GM12873 (cell line): ENCODE results near the gene QRFP.

Experiments
- CTCF ChIP-seq: IDR thresholded peaks from 2 replicates; pipeline ENCODE4 v1.5.1; 2012; ENCODE audit warnings: low read depth, mild to moderate bottlenecking, moderate library complexity, low read length, control low read depth; ENCODE audit not compliant: insufficient read depth; ENCODE audit errors: missing control alignments

The QRFP gene

DNA sequence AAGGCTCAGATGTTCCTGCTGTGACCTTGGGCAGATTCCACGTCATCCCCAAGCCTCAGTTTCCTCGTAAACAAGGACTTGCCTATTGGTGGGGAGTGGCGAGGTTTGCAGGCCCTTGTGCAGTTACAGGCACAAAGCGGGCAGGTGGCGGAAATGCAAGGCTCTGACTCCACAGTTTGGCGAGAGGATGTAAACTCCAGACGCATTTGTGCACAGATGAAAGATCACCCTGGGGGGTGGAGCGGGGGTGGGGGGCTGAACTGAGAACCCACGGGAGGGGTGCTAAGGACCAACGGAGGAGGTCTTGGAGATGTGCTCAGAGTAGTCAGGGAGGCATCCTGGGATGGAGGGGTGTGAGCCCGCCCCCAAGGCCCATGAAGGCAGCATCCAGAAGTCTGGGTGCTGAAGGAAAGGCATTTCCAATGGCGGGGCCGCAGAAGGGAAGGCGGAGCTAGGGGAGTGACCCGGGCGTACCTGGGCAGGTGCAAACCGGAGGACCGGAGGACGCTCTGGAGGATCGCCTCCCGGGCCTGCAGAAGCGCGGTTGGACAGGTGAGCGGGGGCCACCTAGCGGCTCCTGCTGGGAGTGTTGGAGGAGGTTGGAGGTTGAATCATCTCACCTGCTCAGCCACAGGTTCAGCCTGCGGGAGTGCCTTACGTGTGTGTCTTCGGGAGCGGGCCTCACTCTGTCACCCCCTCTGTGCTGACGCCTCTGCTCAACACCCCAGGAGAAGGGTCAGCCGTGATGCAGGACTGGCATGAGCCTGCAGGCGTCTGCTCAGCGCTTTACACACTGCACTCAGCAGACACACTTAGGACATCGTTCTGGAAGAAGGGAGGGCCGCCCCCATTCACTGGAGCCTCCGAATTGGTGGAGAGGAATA, 44.3 kb upstream of the QRFP start:
- TF ChIP-seq CTCF, result peak; percentile 97

- no peak for TF ChIP-seq CTCF
These were observed 43.5 kb upstream of the QRFP start for GRCh38 chr9:130940027-130940549.

- TF ChIP-seq CTCF, result no peak
These were observed 42.9 kb upstream of the QRFP start for GRCh38 chr9:130939405-130940026.

GRCh38 chr9:130938652-130939404, 42.2 kb upstream of the QRFP start, which contains the start of gene FIBCD1:
TSS of gene FIBCD1 (minus strand) at chr9:130939247. CDS start at chr9:130938607, 640 bp downstream.
- TF ChIP-seq CTCF, result peak; percentile 49

DNA sequence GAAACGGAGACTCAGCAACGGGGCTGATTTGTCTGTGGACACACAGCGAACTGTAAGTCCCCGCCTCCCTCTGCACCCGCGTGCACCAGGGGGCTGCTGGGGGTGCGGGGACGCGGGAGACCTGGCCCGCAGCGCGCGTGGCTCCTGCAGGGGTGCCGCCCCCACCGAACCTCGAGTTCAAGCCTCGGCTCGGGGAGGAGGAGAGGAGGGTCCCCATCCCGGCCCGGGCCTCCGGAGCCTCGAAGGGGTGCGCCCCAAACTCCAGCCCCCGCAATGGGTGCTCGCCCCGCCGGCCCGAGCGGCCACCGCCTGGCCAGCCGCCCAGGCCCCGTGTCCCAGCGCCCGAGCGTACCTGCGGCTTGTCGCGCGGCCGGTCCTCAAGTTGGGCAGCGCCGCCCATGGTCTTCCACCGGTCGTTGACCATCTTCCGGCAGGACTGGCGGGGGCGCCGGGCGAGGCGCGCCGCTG, 41.6 kb upstream of the QRFP start:
- no peak for TF ChIP-seq CTCF

- TF ChIP-seq CTCF, result no peak
These were observed 40.8 kb upstream of the QRFP start for GRCh38 chr9:130937146-130938076.
